NOMO-1 treated with DMSO at 0.1 percent for 48 hours (cell line): ENCODE results near the gene PSD4.

Experiments
- DNase-seq: peaks from one replicate; lab custom pipeline; 2025; ENCODE audit not compliant: unreplicated experiment; lab: John Stamatoyannopoulos, UW

PSD4 gene

GRCh38 chr2:113258471-113259147 lies 84.8 kb downstream of the PSD4 start:
- no peak for DNase-seq
